ENCODE results near the gene YBX3. TPM values are rescaled to one million over a fixed set of nuclear protein-coding genes. Genes with fewer than 3 reads are reported as not detected.

The YBX3 gene
- total and polyA plus RNA-seq, 2 of the 13 experiments (the other 11 are each of a cell fraction or from before 2014, with no cell fraction given) = 77.5 to 99.6 TPM

- peak; percentile 14; the same call in 1 of the 2 replicates for TF ChIP-seq CTCF (CRISPR knock-in tag; IDR thresholded peaks at IDR 0.05)
- TF ChIP-seq SRSF1 (optimal IDR thresholded peaks at IDR 0.05; ENCODE audit: low read depth, low read length) = no peak
- TF ChIP-seq ZBTB3 (CRISPR knock-in tag; IDR thresholded peaks at IDR 0.05; ENCODE audit: borderline replicate concordance, low read depth) = no peak
- no peak for TF ChIP-seq ZNF224 (CRISPR knock-in tag; IDR thresholded peaks at IDR 0.05)
- TF ChIP-seq ZNF124 (CRISPR knock-in tag; IDR thresholded peaks at IDR 0.05) = no peak
- TF ChIP-seq ZNF839 (CRISPR knock-in tag; IDR thresholded peaks at IDR 0.05; ENCODE audit: borderline replicate concordance) = no peak
- TF ChIP-seq, protein P1, sequence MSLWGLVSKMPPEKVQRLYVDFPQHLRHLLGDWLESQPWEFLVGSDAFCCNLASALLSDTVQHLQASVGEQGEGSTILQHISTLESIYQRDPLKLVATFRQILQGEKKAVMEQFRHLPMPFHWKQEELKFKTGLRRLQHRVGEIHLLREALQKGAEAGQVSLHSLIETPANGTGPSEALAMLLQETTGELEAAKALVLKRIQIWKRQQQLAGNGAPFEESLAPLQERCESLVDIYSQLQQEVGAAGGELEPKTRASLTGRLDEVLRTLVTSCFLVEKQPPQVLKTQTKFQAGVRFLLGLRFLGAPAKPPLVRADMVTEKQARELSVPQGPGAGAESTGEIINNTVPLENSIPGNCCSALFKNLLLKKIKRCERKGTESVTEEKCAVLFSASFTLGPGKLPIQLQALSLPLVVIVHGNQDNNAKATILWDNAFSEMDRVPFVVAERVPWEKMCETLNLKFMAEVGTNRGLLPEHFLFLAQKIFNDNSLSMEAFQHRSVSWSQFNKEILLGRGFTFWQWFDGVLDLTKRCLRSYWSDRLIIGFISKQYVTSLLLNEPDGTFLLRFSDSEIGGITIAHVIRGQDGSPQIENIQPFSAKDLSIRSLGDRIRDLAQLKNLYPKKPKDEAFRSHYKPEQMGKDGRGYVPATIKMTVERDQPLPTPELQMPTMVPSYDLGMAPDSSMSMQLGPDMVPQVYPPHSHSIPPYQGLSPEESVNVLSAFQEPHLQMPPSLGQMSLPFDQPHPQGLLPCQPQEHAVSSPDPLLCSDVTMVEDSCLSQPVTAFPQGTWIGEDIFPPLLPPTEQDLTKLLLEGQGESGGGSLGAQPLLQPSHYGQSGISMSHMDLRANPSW (CRISPR knock-in tag; IDR thresholded peaks at IDR 0.05; ENCODE audit: borderline replicate concordance) = no peak
- no peak for TF ChIP-seq U2AF2 (IDR thresholded peaks at IDR 0.05; ENCODE audit: low read depth, low read length)
- TF ChIP-seq ZSCAN30 (CRISPR knock-in tag; IDR thresholded peaks at IDR 0.05) = no peak
- TF ChIP-seq ZNF850 (CRISPR knock-in tag; conservative IDR thresholded peaks at IDR 0.05) = no peak
- no peak for TF ChIP-seq THYN1 (CRISPR knock-in tag; IDR thresholded peaks at IDR 0.05; ENCODE audit: borderline replicate concordance, low read depth)
- TF ChIP-seq, protein P2, sequence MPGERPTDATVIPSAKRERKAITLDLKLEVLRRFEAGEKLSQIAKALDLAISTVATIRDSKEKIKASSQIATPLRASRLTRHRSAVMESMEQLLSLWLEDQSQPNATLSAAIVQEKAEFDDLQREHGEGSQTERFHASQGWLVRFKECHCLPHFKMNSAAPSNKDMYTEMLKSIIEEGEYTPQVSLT (CRISPR knock-in tag; IDR thresholded peaks at IDR 0.05; ENCODE audit: borderline replicate concordance, low read depth) = no peak
- no peak for TF ChIP-seq MAF1 (CRISPR knock-in tag; IDR thresholded peaks at IDR 0.05; ENCODE audit: borderline replicate concordance)
- no peak for TF ChIP-seq NRL (CRISPR knock-in tag; IDR thresholded peaks at IDR 0.05; ENCODE audit: borderline replicate concordance)
- TF ChIP-seq, protein P3, sequence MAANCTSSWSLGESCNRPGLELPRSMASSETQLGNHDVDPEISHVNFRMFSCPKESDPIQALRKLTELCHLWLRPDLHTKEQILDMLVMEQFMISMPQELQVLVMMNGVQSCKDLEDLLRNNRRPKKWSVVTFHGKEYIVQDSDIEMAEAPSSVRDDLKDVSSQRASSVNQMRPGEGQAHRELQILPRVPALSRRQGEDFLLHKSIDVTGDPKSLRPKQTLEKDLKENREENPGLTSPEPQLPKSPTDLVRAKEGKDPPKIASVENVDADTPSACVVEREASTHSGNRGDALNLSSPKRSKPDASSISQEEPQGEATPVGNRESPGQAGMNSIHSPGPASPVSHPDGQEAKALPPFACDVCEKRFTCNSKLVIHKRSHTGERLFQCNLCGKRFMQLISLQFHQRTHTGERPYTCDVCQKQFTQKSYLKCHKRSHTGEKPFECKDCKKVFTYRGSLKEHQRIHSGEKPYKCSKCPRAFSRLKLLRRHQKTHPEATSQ (CRISPR knock-in tag; IDR thresholded peaks at IDR 0.05; ENCODE audit: borderline replicate concordance) = peak; percentile 55; the same call in 1 of the 2 replicates
- peak; percentile 78; the same call in 1 of the 2 replicates for TF ChIP-seq HOXA3 (CRISPR knock-in tag; IDR thresholded peaks at IDR 0.05)
- TF ChIP-seq ZBTB38 (CRISPR knock-in tag; IDR thresholded peaks at IDR 0.05) = no peak
- TF ChIP-seq ZNF891 (CRISPR knock-in tag; IDR thresholded peaks at IDR 0.05) = peak; percentile 75; the same call in 1 of the 2 replicates
- TF ChIP-seq RBFOX2 (IDR thresholded peaks at IDR 0.05; ENCODE audit: low read depth, low read length) = no peak
Observed at GRCh38 chr12:10721651-10722501, 1.2 kb downstream of the YBX3 start (continued).

Measured in HepG2 (cell line).